KMS-11 (cell line): ENCODE measurements around the gene KISS1R.

Experiments
- H2AFZ ChIP-seq: fragments of 200-600 bp; sonication (generic); 2 replicates; pipeline ENCODE4 v1.6.1; 2016; ENCODE audit warnings: antibody characterized with exemption, mixed run types, low read depth
- H3K27ac ChIP-seq: fragments of 200-600 bp; sonication (generic); 2 replicates; pipeline ENCODE4 v1.6.1; 2016; ENCODE audit warnings: mild to moderate bottlenecking, mixed run types
- H3K27me3 ChIP-seq: fragments of 200-600 bp; sonication (generic); 2 replicates; pipeline ENCODE4 v1.6.1; 2017; ENCODE audit warnings: mild to moderate bottlenecking, low read depth, mixed run types, moderate library complexity; ENCODE audit not compliant: insufficient read depth
- H3K36me3 ChIP-seq: fragments of 200-600 bp; sonication (generic); 2 replicates; pipeline ENCODE4 v1.6.1; 2017; ENCODE audit warnings: mild to moderate bottlenecking, mixed run types; ENCODE audit not compliant: insufficient read depth
- H3K4me1 ChIP-seq: fragments of 200-600 bp; sonication (generic); 2 replicates; pipeline ENCODE4 v1.6.1; 2016; ENCODE audit warnings: mild to moderate bottlenecking, low read depth, mixed run types; ENCODE audit not compliant: poor library complexity, severe bottlenecking
- H3K4me2 ChIP-seq: fragments of 200-600 bp; sonication (generic); 2 replicates; pipeline ENCODE4 v1.7.0; 2016; ENCODE audit warnings: mild to moderate bottlenecking, mixed run types
- H3K4me3 ChIP-seq: fragments of 200-600 bp; sonication (generic); IDR thresholded peaks from 2 replicates; pipeline ENCODE4 v1.6.1; 2017; ENCODE audit warnings: low read depth, low read length, mixed read lengths; ENCODE audit not compliant: insufficient read depth
- H3K79me2 ChIP-seq: fragments of 200-600 bp; sonication (generic); 2 replicates; pipeline ENCODE4 v1.6.1; 2016; ENCODE audit warnings: low read depth, mixed run types; ENCODE audit not compliant: insufficient read depth
- H3K9ac ChIP-seq: fragments of 200-600 bp; sonication (generic); 2 replicates; pipeline ENCODE4 v1.6.1; 2016; ENCODE audit warnings: mild to moderate bottlenecking, mixed run types
- H4K20me1 ChIP-seq: fragments of 200-600 bp; sonication (generic); 2 replicates; pipeline ENCODE4 v1.6.1; 2016; ENCODE audit warnings: mild to moderate bottlenecking, mixed run types; ENCODE audit not compliant: insufficient read depth
- CTCF ChIP-seq: fragments of 200-600 bp; sonication (generic); conservative IDR thresholded peaks from 2 replicates; pipeline ENCODE4 v1.6.1; 2017; ENCODE audit warnings: low read depth, mild to moderate bottlenecking, antibody characterized with exemption, low read length, moderate library complexity, mixed read lengths

Gene KISS1R

DNA sequence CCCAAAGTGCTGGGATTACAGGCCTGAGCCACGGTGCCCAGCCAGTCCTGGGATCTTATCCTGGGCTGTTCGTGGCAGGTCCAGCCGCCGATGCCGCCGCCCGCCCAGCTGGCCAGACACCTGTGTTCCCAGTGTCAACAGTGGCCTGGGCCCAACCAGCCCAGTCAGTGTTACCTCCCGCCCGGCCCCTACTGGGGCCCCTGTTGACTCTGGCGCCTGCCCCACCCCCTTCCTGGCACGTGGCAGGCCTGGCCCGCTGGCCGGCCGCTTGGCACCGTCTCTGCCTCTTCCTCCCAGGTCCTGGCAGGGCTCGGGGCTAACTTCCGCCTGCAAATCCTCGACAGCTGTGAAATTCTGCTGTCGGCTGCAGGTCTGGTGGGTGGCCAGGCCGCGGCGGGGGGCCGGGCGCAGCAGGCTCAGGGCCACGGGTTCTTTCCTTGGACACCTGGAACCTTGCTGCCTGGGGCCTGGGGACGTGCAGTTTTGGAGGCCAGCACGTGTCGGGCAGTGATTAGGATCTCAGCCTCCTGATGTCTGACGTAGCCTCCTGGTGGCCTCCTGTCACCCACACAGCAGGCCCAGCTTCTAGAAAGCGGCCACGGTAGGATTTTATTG, 17.8 kb downstream of the KISS1R start:
- no peak overlapping the region for H3K4me2 ChIP-seq
- no peak overlapping the region for H3K9ac ChIP-seq
- H3K27me3 ChIP-seq = no peaks in the 10 kb centered on the region
- H4K20me1 ChIP-seq = no peaks in the 10 kb centered on the region
- H3K79me2 ChIP-seq = no peaks in the 10 kb centered on the region
- H3K4me1 ChIP-seq = peaks cover 3% of the 10 kb centered on the region
- no peak overlapping the region for H2AFZ ChIP-seq
- no peak for TF ChIP-seq CTCF
- no peak overlapping the region for H3K4me3 ChIP-seq
- no peaks in the 10 kb centered on the region for H3K36me3 ChIP-seq
- no peak overlapping the region for H3K27ac ChIP-seq

GRCh38 chr19:936175-936546, 19.0 kb downstream of the KISS1R start:
- Histone ChIP-seq H3K79me2 (no peaks in the 10 kb centered on the region), H3K36me3 (no peaks in the 10 kb centered on the region), H3K4me3 (no peak overlapping the region), H3K27me3 (no peaks in the 10 kb centered on the region), H3K4me2 (no peak overlapping the region), H2AFZ (no peak overlapping the region), H4K20me1 (no peaks in the 10 kb centered on the region), H3K27ac (no peak overlapping the region), H3K4me1 (peaks cover 12% of the 10 kb centered on the region), H3K9ac (no peak overlapping the region)
- TF ChIP-seq CTCF = no peak

DNA sequence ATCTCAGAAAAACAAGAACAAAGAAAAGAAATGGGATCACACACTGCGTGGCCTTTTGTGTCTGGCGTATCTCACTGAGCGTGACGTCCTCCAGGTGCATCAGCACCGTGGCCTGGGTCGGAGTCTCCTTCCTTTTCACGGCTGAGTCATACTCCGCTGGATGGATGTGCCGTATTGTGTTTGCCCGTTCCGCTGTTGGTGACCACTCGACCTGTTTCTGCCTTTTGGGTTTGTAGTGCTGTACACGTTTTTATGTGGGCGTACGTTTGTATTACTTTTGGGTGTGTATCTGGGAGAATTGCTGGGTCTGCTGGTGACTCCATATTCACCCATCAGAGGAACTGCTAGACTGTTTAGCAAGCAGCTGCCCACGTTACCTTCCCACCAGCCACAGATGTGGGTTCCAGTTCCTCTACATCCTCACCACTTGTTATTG, 20.1 kb downstream of the KISS1R start:
- no peak overlapping the region for H2AFZ ChIP-seq
- no peak overlapping the region for H3K4me2 ChIP-seq
- H3K36me3 ChIP-seq = no peaks in the 10 kb centered on the region

GRCh38 chr19:938233-938923, 21.2 kb downstream of the KISS1R start:
- H3K27me3 ChIP-seq = no peaks in the 10 kb centered on the region
- no peaks in the 10 kb centered on the region for H3K36me3 ChIP-seq
- H3K9ac ChIP-seq = no peak overlapping the region
- H2AFZ ChIP-seq = no peak overlapping the region
- H3K4me2 ChIP-seq = no peak overlapping the region
- no peaks in the 10 kb centered on the region for H4K20me1 ChIP-seq
- no peak overlapping the region for H3K4me3 ChIP-seq
- no peak overlapping the region for H3K27ac ChIP-seq
- peaks cover 15% of the 10 kb centered on the region for H3K4me1 ChIP-seq
- no peaks in the 10 kb centered on the region for H3K79me2 ChIP-seq
- no peak for TF ChIP-seq CTCF

More for the DNA sequence above, 20.1 kb downstream of the KISS1R start:
- no peak for TF ChIP-seq CTCF
- H3K9ac ChIP-seq = no peak overlapping the region
- H3K27ac ChIP-seq = no peak overlapping the region
- H4K20me1 ChIP-seq = no peaks in the 10 kb centered on the region
- H3K79me2 ChIP-seq = no peaks in the 10 kb centered on the region
- H3K4me3 ChIP-seq = no peak overlapping the region
- H3K27me3 ChIP-seq = no peaks in the 10 kb centered on the region
- H3K4me1 ChIP-seq = peaks cover 15% of the 10 kb centered on the region
